Peyer's patch (tissue), 4 donors: ENCODE data around the gene KHDC1L. TPM values are rescaled to one million over a fixed set of nuclear protein-coding genes. Genes with fewer than 3 reads are reported as not detected.
"Not testable (repeated sequence)": the region's sequence is repeated elsewhere in the genome, so short reads cannot be mapped to it uniquely, and the experiment has no call there.

Source experiments
- DNase-seq, 3 donors: peaks; one replicate each; pipeline ENCODE4 v3.0.0-alpha.2; 2017 to 2019
- H3K27ac ChIP-seq, 4 donors: fragments of 200-600 bp; sonication (generic); one replicate each; pipeline ENCODE4 v1.5.1; 2016 to 2019
- H3K27me3 ChIP-seq, 2 donors: fragments of 200-600 bp; sonication (generic); one replicate each; pipeline ENCODE4 v1.5.1; 2019
- H3K36me3 ChIP-seq, 3 donors: fragments of 200-600 bp; sonication (generic); one replicate each; pipeline ENCODE4 v1.5.1; 2016 to 2019
- H3K4me1 ChIP-seq, 4 donors: fragments of 200-600 bp; sonication (generic); one replicate each; pipeline ENCODE4 v1.5.1; 2016 to 2019
- H3K4me3 ChIP-seq, 4 donors: fragments of 200-600 bp; sonication (generic); 1 replicate in 3 of 4; 2 replicates in 1 of 4; pipeline ENCODE4 v1.5.1; 2016 to 2019; ENCODE audit warnings: mild to moderate bottlenecking in 1 of 4
- H3K9me3 ChIP-seq, 4 donors: fragments of 200-600 bp; sonication (generic); one replicate each; pipeline ENCODE4 v1.5.1; 2016 to 2019; ENCODE audit warnings: mild to moderate bottlenecking in 1 of 4
- POLR2A ChIP-seq, 2 donors: fragments of 450-650 bp; IDR thresholded peaks; one replicate each; pipeline ENCODE4 v1.5.1; 2017; ENCODE audit warnings: antibody characterized with exemption in 2 of 2, mild to moderate bottlenecking in 2 of 2, moderate library complexity in 2 of 2
- total RNA-seq, 4 donors: library from RNA; depleted of rRNA; stranded (reverse); fragments of >200 nt; gene quantifications; one replicate each; pipeline ENCODE4 v1.1.0, GENCODE V29; 2016
- TF ChIP-seq, protein P1 (sequence below), 6 experiments: fragments of 450-650 bp in 4 of 6; fragments of 200-600 bp in 2 of 6; sonication (generic) in 1 of 6; IDR thresholded peaks; one replicate each; pipeline ENCODE4 v1.5.1; 2017 to 2019; ENCODE audit warnings: antibody characterized with exemption in 6 of 6, mild to moderate bottlenecking in 3 of 6, moderate library complexity in 1 of 6

Gene KHDC1L
- total RNA-seq, 4 donors from 2014 or later = not detected

DNA sequence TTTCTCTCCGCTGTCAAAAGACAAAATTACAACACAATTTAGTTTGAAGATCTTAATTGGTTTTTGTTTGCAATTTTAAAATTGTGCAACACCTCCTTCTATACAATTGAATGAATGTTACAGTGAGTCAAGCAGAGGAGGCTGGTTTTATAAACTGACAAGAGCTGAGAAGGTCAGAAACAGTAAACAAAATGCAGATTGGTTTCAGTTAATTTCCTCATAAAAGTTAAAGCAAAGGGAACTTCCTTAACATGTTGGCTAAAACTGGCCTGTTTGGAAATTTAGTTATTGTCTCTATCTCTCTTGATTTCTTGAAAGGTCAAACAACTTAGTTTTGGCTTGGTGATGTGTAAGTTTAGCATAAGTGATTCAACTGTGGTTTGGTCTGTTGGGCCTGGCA is 22.2 kb downstream of the KHDC1L start:
- no peaks in the 10 kb centered on the region for H3K27me3 ChIP-seq
- no peak for DNase-seq
- no peak overlapping the region for H3K27ac ChIP-seq
- TF ChIP-seq, protein P1, sequence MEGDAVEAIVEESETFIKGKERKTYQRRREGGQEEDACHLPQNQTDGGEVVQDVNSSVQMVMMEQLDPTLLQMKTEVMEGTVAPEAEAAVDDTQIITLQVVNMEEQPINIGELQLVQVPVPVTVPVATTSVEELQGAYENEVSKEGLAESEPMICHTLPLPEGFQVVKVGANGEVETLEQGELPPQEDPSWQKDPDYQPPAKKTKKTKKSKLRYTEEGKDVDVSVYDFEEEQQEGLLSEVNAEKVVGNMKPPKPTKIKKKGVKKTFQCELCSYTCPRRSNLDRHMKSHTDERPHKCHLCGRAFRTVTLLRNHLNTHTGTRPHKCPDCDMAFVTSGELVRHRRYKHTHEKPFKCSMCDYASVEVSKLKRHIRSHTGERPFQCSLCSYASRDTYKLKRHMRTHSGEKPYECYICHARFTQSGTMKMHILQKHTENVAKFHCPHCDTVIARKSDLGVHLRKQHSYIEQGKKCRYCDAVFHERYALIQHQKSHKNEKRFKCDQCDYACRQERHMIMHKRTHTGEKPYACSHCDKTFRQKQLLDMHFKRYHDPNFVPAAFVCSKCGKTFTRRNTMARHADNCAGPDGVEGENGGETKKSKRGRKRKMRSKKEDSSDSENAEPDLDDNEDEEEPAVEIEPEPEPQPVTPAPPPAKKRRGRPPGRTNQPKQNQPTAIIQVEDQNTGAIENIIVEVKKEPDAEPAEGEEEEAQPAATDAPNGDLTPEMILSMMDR (IDR thresholded peaks at IDR 0.05) = no peak
- no peak for TF ChIP-seq POLR2A (IDR thresholded peaks at IDR 0.05)
- H3K36me3 ChIP-seq = no peaks in the 10 kb centered on the region
- no peaks in the 10 kb centered on the region for H3K9me3 ChIP-seq
- H3K4me3 ChIP-seq = no peak overlapping the region
- no peaks in the 10 kb centered on the region for H3K4me1 ChIP-seq

- Histone ChIP-seq H3K4me1 (no peaks in the 10 kb centered on the region), H3K9me3 (no peaks in the 10 kb centered on the region), H3K27ac (no peak overlapping the region), H3K27me3 (no peaks in the 10 kb centered on the region), H3K4me3 (no peak overlapping the region), H3K36me3 (no peaks in the 10 kb centered on the region)
- DNase-seq = no peak
- TF ChIP-seq, protein P1 (IDR thresholded peaks at IDR 0.05) = no peak
- TF ChIP-seq POLR2A (IDR thresholded peaks at IDR 0.05) = no peak
Measured at GRCh38 chr6:73200735-73201134, 24.6 kb downstream of the KHDC1L start.

GRCh38 chr6:73200247-73200646 is 25.0 kb downstream of the KHDC1L start:
- Histone ChIP-seq H3K27ac (no peak overlapping the region), H3K4me1 (no peaks in the 10 kb centered on the region), H3K36me3 (no peaks in the 10 kb centered on the region), H3K27me3 (no peaks in the 10 kb centered on the region), H3K4me3 (no peak overlapping the region), H3K9me3 (no peaks in the 10 kb centered on the region)
- no peak for DNase-seq
- TF ChIP-seq, protein P1 (IDR thresholded peaks at IDR 0.05) = no peak
- TF ChIP-seq POLR2A (IDR thresholded peaks at IDR 0.05) = no peak

- TF ChIP-seq, protein P1 (IDR thresholded peaks at IDR 0.05) = no peak
- TF ChIP-seq POLR2A (IDR thresholded peaks at IDR 0.05) = no peak
- no peaks in the 10 kb centered on the region for H3K9me3 ChIP-seq
- H3K36me3 ChIP-seq = no peaks in the 10 kb centered on the region
- H3K27me3 ChIP-seq = no peaks in the 10 kb centered on the region
- H3K4me3 ChIP-seq = no peak overlapping the region
- DNase-seq = no peak
- no peak overlapping the region for H3K27ac ChIP-seq
- no peaks in the 10 kb centered on the region for H3K4me1 ChIP-seq
Measured at GRCh38 chr6:73194744-73195143, 30.6 kb downstream of the KHDC1L start.

GRCh38 chr6:73193302-73193701 is 32.0 kb downstream of the KHDC1L start:
- H3K27ac ChIP-seq, H3K36me3 ChIP-seq, H3K27me3 ChIP-seq, DNase-seq, H3K9me3 ChIP-seq, H3K4me1 ChIP-seq, H3K4me3 ChIP-seq: not testable (repeated sequence)

DNA sequence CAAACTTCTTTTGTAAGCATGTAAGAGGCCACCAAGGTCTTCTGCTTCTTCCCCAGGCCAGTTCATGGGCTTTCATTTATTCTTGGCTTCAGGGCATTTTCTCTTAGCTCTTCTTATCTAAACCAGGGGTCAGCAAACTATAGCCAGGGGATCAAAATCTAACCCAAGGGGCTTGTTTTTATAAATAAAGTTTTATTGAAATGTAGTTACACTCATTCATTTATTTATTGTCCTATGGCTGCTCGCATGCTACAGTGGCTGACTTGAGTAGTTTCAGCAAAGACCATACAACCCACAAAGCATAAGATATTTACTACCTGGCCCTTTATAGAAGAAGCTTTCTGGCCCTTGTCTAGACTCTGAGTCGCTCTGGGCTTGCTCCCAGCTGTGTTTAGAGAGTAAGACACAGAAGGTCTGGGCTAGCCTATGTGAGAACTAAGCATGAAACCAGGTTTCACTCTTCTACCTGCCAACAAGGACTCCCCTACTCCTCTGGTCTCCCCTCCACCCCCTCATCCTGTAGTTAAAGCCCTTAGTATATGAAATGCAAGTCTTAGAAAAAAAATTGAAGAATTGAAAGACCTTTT is 43.2 kb downstream of the KHDC1L start:
- no peak overlapping the region for H3K27ac ChIP-seq
- DNase-seq = no peak
- no peaks in the 10 kb centered on the region for H3K36me3 ChIP-seq
- TF ChIP-seq, protein P1 (IDR thresholded peaks at IDR 0.05) = no peak
- no peak for TF ChIP-seq POLR2A (IDR thresholded peaks at IDR 0.05)
- no peaks in the 10 kb centered on the region for H3K27me3 ChIP-seq
- no peaks in the 10 kb centered on the region for H3K9me3 ChIP-seq
- peaks cover 0 to 4% (median 0%) of the 10 kb centered on the region in 4 donors for H3K4me1 ChIP-seq
- no peak overlapping the region for H3K4me3 ChIP-seq
